Left renal cortex interstitium (tissue), 4 donors: Measurements from ENCODE around the gene TBXA2R. TPM values are rescaled to one million over a fixed set of nuclear protein-coding genes. Genes with fewer than 3 reads are reported as not detected.
A peak's percentile ranks its signal among the peaks of the same experiment; 100 is the strongest.

Experiments used
- DNase-seq, 4 donors: peaks; one replicate each; pipeline ENCODE4 v3.0.0-alpha.2; 2013; ENCODE audit warnings: low read depth in 4 of 4, low spot score in 2 of 4, missing footprints in 1 of 4
- polyA plus RNA-seq, 4 donors: library from polyadenylated mRNA; unstranded; fragments of 120-200 nt; gene quantifications; one replicate each; pipeline ENCODE4 v1.2.1, GENCODE V29; 2013; ENCODE audit not compliant: insufficient read length in 4 of 4

Gene TBXA2R
- polyA plus RNA-seq, 4 donors = 2.3 to 3.8 (median 3.1) TPM

GRCh38 chr19:3563709-3564524 is 42.8 kb downstream of the TBXA2R start:
- no peak for DNase-seq

- peak; percentile 56 to 91 (median 81) for DNase-seq
These were observed 49.0 kb downstream of the TBXA2R start, which contains the start of gene MFSD12 for GRCh38 chr19:3557461-3558248. Gene MFSD12 (minus strand): TSS chr19:3557586. CDS start chr19:3557403, 183 bp downstream.

- no peak for DNase-seq
These were observed 49.7 kb downstream of the TBXA2R start for GRCh38 chr19:3556978-3557460.

- no peak for DNase-seq
These were observed 50.2 kb downstream of the TBXA2R start for GRCh38 chr19:3556423-3556977.

- no peak for DNase-seq
These were observed 50.8 kb downstream of the TBXA2R start for GRCh38 chr19:3555653-3556422.

GRCh38 chr19:3554254-3555083 is 52.2 kb downstream of the TBXA2R start:
- no peak for DNase-seq

- DNase-seq = no peak
These were observed 54.9 kb downstream of the TBXA2R start for GRCh38 chr19:3551792-3552095.

GRCh38 chr19:3550947-3551791 is 55.5 kb downstream of the TBXA2R start:
- DNase-seq = no peak

GRCh38 chr19:3549816-3550215 is 56.9 kb downstream of the TBXA2R start:
- DNase-seq = no peak

- DNase-seq = no peak
These were observed 58.1 kb downstream of the TBXA2R start for GRCh38 chr19:3548606-3549005.

- no peak for DNase-seq
These were observed 58.9 kb downstream of the TBXA2R start for GRCh38 chr19:3547767-3548282.

- DNase-seq = no peak
These were observed 59.4 kb downstream of the TBXA2R start for GRCh38 chr19:3547301-3547731.

GRCh38 chr19:3546119-3546518 is 60.6 kb downstream of the TBXA2R start:
- no peak for DNase-seq

- no peak for DNase-seq
These were observed 61.0 kb downstream of the TBXA2R start for GRCh38 chr19:3545669-3546034.

GRCh38 chr19:3544742-3545668 is 61.7 kb downstream of the TBXA2R start:
- no peak for DNase-seq
